Stimulated activated CD4-positive, alpha-beta T cell treated with anti-CD3 and anti-CD28 coated beads, Interleukin-2, amount 100 ng/mL, for 48 hours (primary cell): Measurements from ENCODE around the gene LASP1NB.
"Not testable (repeated sequence)": the region's sequence is repeated elsewhere in the genome, so short reads cannot be mapped to it uniquely, and the experiment has no call there.

Experiments used
- DNase-seq, 2 donors: peaks; one replicate each; pipeline ENCODE4 v3.0.0-alpha.2; 2020

LASP1NB gene

GRCh38 chr17:38970128-38970527, 44.7 kb downstream of the LASP1NB start:
- no peak for DNase-seq

GRCh38 chr17:38970804-38971203, 45.4 kb downstream of the LASP1NB start:
- DNase-seq, result no peak

- not testable (repeated sequence) for DNase-seq
These were observed 50.8 kb downstream of the LASP1NB start for GRCh38 chr17:38976187-38976551.

GRCh38 chr17:38978180-38978579, 52.8 kb downstream of the LASP1NB start:
- no peak for DNase-seq
